H1 (cell line): ENCODE measurements around the gene MRPL34. TPM values are rescaled to one million over a fixed set of nuclear protein-coding genes. Genes with fewer than 3 reads are reported as not detected.
A peak's percentile ranks its signal among the peaks of the same experiment; 100 is the strongest.

Source experiments
- CTCF ChIA-PET: fragments of 300-600 bp; sonication (Branson Sonifier 250); formaldehyde crosslinking; loops from one replicate; lab custom pipeline; 2021; ENCODE audit not compliant: partially characterized antibody; lab: Charles Lee
- POLR2A ChIA-PET: fragments of 300-600 bp; sonication (Branson Sonifier 250); formaldehyde crosslinking; loops from one replicate; lab custom pipeline; 2021; ENCODE audit warnings: inconsistent platforms; ENCODE audit not compliant: partially characterized antibody; lab: Charles Lee
- DNase-seq, 2 experiments: peaks; one replicate each; pipeline versions ENCODE4 v3.0.0 to v3.0.0-alpha.2; 2010 to 2022; ENCODE audit warnings: low spot score in 2 of 2, low read depth in 1 of 2, mixed read lengths in 1 of 2
- FAIRE-seq: peaks from 2 replicates; lab custom pipeline; 2011; peaks lifted over from hg19 to GRCh38; lab: Jason Lieb, UNC
- H2AFZ ChIP-seq: 2 replicates; pipeline ENCODE4 v1.8.1; 2012; ENCODE audit warnings: low read length, inconsistent platforms
- H2AK5ac ChIP-seq: 2 replicates; pipeline ENCODE4 v1.6.1; 2013; ENCODE audit warnings: low read depth, low read length
- H2BK120ac ChIP-seq: replicated peaks from 2 replicates; pipeline ENCODE3; 2013; ENCODE audit warnings: low read depth, low read length, inconsistent platforms
- H2BK12ac ChIP-seq: 2 replicates; pipeline ENCODE4 v1.6.1; 2013; ENCODE audit warnings: low read depth, low read length
- H2BK15ac ChIP-seq: 2 replicates; pipeline ENCODE4 v1.6.1; 2013; ENCODE audit warnings: low read length
- H2BK20ac ChIP-seq: 2 replicates; pipeline ENCODE4 v1.6.1; 2013; ENCODE audit warnings: low read length
- H2BK5ac ChIP-seq: 2 replicates; pipeline ENCODE4 v1.6.1; 2013; ENCODE audit warnings: low read depth, low read length
- H3K14ac ChIP-seq: 2 replicates; pipeline ENCODE4 v1.6.1; 2013; ENCODE audit warnings: inconsistent platforms; ENCODE audit not compliant: insufficient read length
- H3K18ac ChIP-seq: 2 replicates; pipeline ENCODE4 v1.6.1; 2013; ENCODE audit warnings: low read length; ENCODE audit errors: extremely low read depth
- H3K23ac ChIP-seq: 2 replicates; pipeline ENCODE4 v1.6.1; 2013; ENCODE audit warnings: inconsistent platforms; ENCODE audit not compliant: insufficient read length
- H3K23me2 ChIP-seq: 2 replicates; pipeline ENCODE4 v1.6.1; 2013; ENCODE audit warnings: low read depth, low read length
- H3K27ac ChIP-seq: 2 replicates; pipeline ENCODE4 v1.6.1; 2011; ENCODE audit warnings: low read depth, low read length, inconsistent platforms
- H3K27me3 ChIP-seq, 4 experiments: replicated peaks in 1 of 4; 1 replicate in 1 of 4; 2 replicates in 3 of 4; pipeline versions ENCODE4 v1.6.1 to v1.8.1; 2011 to 2013; ENCODE audit warnings: low read length in 3 of 4, mild to moderate bottlenecking in 3 of 4, inconsistent platforms in 2 of 4, mixed read lengths in 2 of 4, moderate library complexity in 1 of 4; ENCODE audit not compliant: control insufficient read depth in 3 of 4, insufficient read depth in 3 of 4; ENCODE audit errors: extremely low read depth in 1 of 4
- H3K36me3 ChIP-seq, 4 experiments: 2 replicates each; pipeline versions ENCODE4 v1.6.1 to v1.8.1; 2011 to 2013; ENCODE audit warnings: mild to moderate bottlenecking in 4 of 4, low read length in 3 of 4, moderate library complexity in 2 of 4, control low read depth in 1 of 4, inconsistent platforms in 1 of 4; ENCODE audit not compliant: insufficient read depth in 4 of 4, control insufficient read depth in 2 of 4
- H3K4ac ChIP-seq: replicated peaks from 2 replicates; pipeline ENCODE3; 2013; ENCODE audit warnings: low read length, low read depth, mixed read lengths, inconsistent platforms; ENCODE audit not compliant: insufficient read length
- H3K4me1 ChIP-seq, 4 experiments: replicated peaks in 1 of 4; 1 replicate in 1 of 4; 2 replicates in 3 of 4; pipeline versions ENCODE4 v1.6.1 to v1.8.1; 2011 to 2013; ENCODE audit warnings: low read length in 3 of 4, inconsistent platforms in 2 of 4, mixed read lengths in 1 of 4; ENCODE audit not compliant: insufficient read depth in 4 of 4, control insufficient read depth in 3 of 4
- H3K4me2 ChIP-seq, 2 experiments: 2 replicates each; pipeline versions ENCODE4 v1.6.1 to v1.8.1; 2011 to 2013; ENCODE audit warnings: low read depth in 2 of 2, low read length in 2 of 2, control low read depth in 1 of 2, inconsistent platforms in 1 of 2, mild to moderate bottlenecking in 1 of 2; ENCODE audit not compliant: insufficient read depth in 1 of 2
- H3K4me3 ChIP-seq, 4 experiments: fragments of 200-600, 300-600 bp in 1 of 4; sonication (generic), shearing (Covaris generic), sonication (Bioruptor Twin) in 1 of 4; 2 replicates each; pipeline versions ENCODE4 v1.5.1 to v1.8.1; 2011 to 2016; ENCODE audit warnings: low read length in 4 of 4, low read depth in 3 of 4, control low read depth in 2 of 4, inconsistent platforms in 2 of 4, mild to moderate bottlenecking in 2 of 4, mixed read lengths in 1 of 4, moderate library complexity in 1 of 4; ENCODE audit not compliant: insufficient read depth in 2 of 4; ENCODE audit errors: extremely low read depth in 1 of 4
- H3K56ac ChIP-seq: replicated peaks from 2 replicates; pipeline ENCODE3; 2013; ENCODE audit warnings: low read depth, mild to moderate bottlenecking, mixed read lengths, low read length, inconsistent platforms; ENCODE audit not compliant: insufficient read length
- H3K79me1 ChIP-seq: 2 replicates; pipeline ENCODE4 v1.6.1; 2013; ENCODE audit warnings: low read depth, low read length, control low read depth
- H3K79me2 ChIP-seq, 2 experiments: 2 replicates each; pipeline versions ENCODE4 v1.6.1 to v1.8.1; 2012 to 2013; ENCODE audit warnings: low read length in 2 of 2, mild to moderate bottlenecking in 2 of 2, inconsistent platforms in 1 of 2; ENCODE audit not compliant: insufficient read depth in 2 of 2, control insufficient read depth in 1 of 2
- H3K9ac ChIP-seq, 4 experiments: replicated peaks in 1 of 4; 1 replicate in 1 of 4; 2 replicates in 3 of 4; pipeline versions ENCODE4 v1.6.1 to v1.8.1; 2011 to 2013; ENCODE audit warnings: low read depth in 3 of 4, low read length in 3 of 4, control low read depth in 2 of 4, mild to moderate bottlenecking in 2 of 4, moderate library complexity in 2 of 4, inconsistent platforms in 1 of 4; ENCODE audit errors: extremely low read depth in 1 of 4
- H3K9me3 ChIP-seq, 2 experiments: 2 replicates each; pipeline versions ENCODE4 v1.6.1 to v1.8.1; 2012 to 2013; ENCODE audit warnings: mild to moderate bottlenecking in 2 of 2, moderate library complexity in 2 of 2, control low read depth in 1 of 2, inconsistent platforms in 1 of 2, low read depth in 1 of 2, low read length in 1 of 2, mixed read lengths in 1 of 2; ENCODE audit not compliant: insufficient read depth in 2 of 2
- H4K20me1 ChIP-seq, 2 experiments: replicated peaks in 1 of 2; 2 replicates each; pipeline versions ENCODE3 to v1.8.1; 2011 to 2013; ENCODE audit warnings: inconsistent platforms in 2 of 2, low read length in 2 of 2, mild to moderate bottlenecking in 1 of 2; ENCODE audit not compliant: insufficient read depth in 2 of 2, control insufficient read depth in 1 of 2
- H4K5ac ChIP-seq: 2 replicates; pipeline ENCODE4 v1.6.1; 2013; ENCODE audit warnings: low read length, low read depth, mixed read lengths, inconsistent platforms; ENCODE audit not compliant: insufficient read length
- H4K8ac ChIP-seq: 2 replicates; pipeline ENCODE4 v1.8.0; 2013; ENCODE audit warnings: mild to moderate bottlenecking, moderate library complexity, low read length, inconsistent platforms; ENCODE audit not compliant: insufficient read depth; ENCODE audit errors: extremely low read depth
- H4K91ac ChIP-seq: replicated peaks from 2 replicates; pipeline ENCODE3; 2013; ENCODE audit warnings: low read length, mixed read lengths, inconsistent platforms; ENCODE audit not compliant: insufficient read length
- ATF2 ChIP-seq: IDR thresholded peaks from 2 replicates; pipeline ENCODE4 v1.6.1; 2012; ENCODE audit warnings: low read length, inconsistent platforms
- BACH1 ChIP-seq: IDR thresholded peaks from 2 replicates; pipeline ENCODE4 v1.6.1; 2012; ENCODE audit warnings: low read length, improper control_type of control experiment
- CHD2 ChIP-seq: IDR thresholded peaks from 2 replicates; pipeline ENCODE4 v1.6.1; 2012; ENCODE audit warnings: low read length, improper control_type of control experiment
- KDM4A ChIP-seq: IDR thresholded peaks from one replicate; pipeline ENCODE4 v1.7.1; 2012; ENCODE audit warnings: low read depth, mild to moderate bottlenecking, moderate library complexity, low read length, inconsistent platforms; ENCODE audit not compliant: severe bottlenecking
- PHF8 ChIP-seq: fragments of 200-600 bp; sonication (generic); conservative IDR thresholded peaks from 2 replicates; pipeline ENCODE4 v1.7.1; 2012; ENCODE audit warnings: low read depth, mild to moderate bottlenecking, inconsistent platforms, low read length, moderate library complexity
- SIN3A ChIP-seq, 2 experiments: IDR thresholded peaks in 1 of 2; conservative IDR thresholded peaks in 1 of 2; 2 replicates each; pipeline ENCODE4 v1.6.1; 2011 to 2012; ENCODE audit warnings: low read length in 2 of 2, improper control_type of control experiment in 1 of 2, low read depth in 1 of 2, mild to moderate bottlenecking in 1 of 2
- SP2 ChIP-seq: IDR thresholded peaks from 2 replicates; pipeline ENCODE4 v1.6.1; 2012; ENCODE audit warnings: mild to moderate bottlenecking, low read length, inconsistent platforms
- TAF1 ChIP-seq: IDR thresholded peaks from 2 replicates; pipeline ENCODE4 v1.6.1; 2011; ENCODE audit warnings: mild to moderate bottlenecking, low read depth, low read length
- TBP ChIP-seq: IDR thresholded peaks from 2 replicates; pipeline ENCODE4 v1.6.1; 2011; ENCODE audit warnings: low read depth, low read length, improper control_type of control experiment
- WGBS, 2 experiments: shearing (Covaris generic) in 1 of 2; methylation state at CpG; one replicate each; pipeline versions ENCODE4 v1.1.6 to v1.1.7; 2013 to 2015; ENCODE audit warnings: low lambda C conversion rate in 2 of 2, mixed read lengths in 2 of 2, inconsistent platforms in 1 of 2, low coverage in 1 of 2, missing lambda C conversion rate in 1 of 2; ENCODE audit not compliant: insufficient replicate concordance in 2 of 2, insufficient coverage in 1 of 2, insufficient read length in 1 of 2; ENCODE audit errors: extremely low coverage in 1 of 2, missing lambda C conversion rate in 1 of 2; 5-methylcytosine and 5-hydroxymethylcytosine counted together
- polyA plus RNA-seq, 7 experiments: library from polyadenylated mRNA; depleted of rRNA in 3 of 7; stranded (reverse) in 5 of 7; unstranded in 2 of 7; fragments of >200 nt in 5 of 7; fragments of 200-250 nt in 2 of 7; gene quantifications; 1 replicate in 5 of 7; 2 replicates in 1 of 7; 4 replicates in 1 of 7; pipeline versions ENCODE4 v1.2.1 to v1.2.3, GENCODE V29; 2011 to 2013; ENCODE audit warnings: missing spikeins in 2 of 7, mixed read lengths in 2 of 7
- total RNA-seq: library from RNA; stranded (reverse); fragmentation: NEBNext Ultra II Directional; extraction: Animal tissue kit (Norgen Biotek cat#: 25700); gene quantifications from 2 replicates; pipeline ENCODE4 v1.2.1, GENCODE V29; 2021

MRPL34 gene
- total and polyA plus RNA-seq, 2 of the 8 experiments (the other 6 are each of a cell fraction or from before 2014, with no cell fraction given) = 91.9 to 99.6 TPM

DNA sequence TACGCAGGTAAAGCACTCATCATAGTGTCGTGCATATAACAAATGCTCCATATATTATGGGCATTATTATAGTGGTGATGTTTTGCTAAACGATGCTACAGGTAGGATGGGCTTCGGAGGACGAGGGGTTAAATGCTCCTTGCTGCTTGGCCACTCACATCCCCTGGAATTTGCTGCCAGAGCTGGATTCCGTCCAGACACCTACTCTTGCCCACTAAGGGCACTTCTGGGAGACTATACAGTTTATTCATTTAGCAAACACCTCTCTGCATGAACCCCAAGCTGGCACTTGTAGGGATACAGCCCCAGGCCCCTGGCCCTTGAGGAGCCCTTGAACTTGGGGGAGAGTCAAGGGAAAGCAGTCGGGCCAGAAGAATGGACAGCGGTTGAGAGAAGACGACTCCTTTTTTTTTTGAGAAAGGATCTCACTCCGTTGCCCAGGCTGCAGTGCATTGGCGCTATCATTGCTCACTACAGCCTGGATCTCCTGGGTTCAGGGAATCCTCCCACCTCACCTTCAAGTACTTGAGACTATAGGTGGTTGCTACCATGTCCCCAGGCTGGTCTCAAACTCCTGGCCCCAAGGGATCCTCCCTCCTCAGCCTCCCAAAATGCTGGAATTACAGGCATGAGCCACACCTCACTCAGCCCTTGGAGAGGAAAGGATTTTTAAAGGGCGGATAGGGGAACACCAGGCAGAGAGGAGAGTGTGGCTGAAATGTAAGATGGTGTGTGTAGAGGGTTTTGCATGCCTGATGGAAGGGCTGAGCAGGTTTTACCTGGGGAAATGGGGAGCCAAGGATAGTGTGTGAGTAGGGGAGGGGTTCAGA is 1.1 kb upstream of the MRPL34 start:
- Histone ChIP-seq H4K91ac (no peak overlapping the region), H3K79me2 (peaks cover 0 to 4% of the 10 kb centered on the region in 2 experiments; a peak in 1 of 4 replicates), H2BK12ac (peak overlapping the region; percentile 92), H3K79me1 (peaks cover 4% of the 10 kb centered on the region), H3K4me2 (peak overlapping the region; percentile 59 to 82; a peak in 3 of 4 replicates), H3K14ac (no peak overlapping the region), H2BK120ac (no peak overlapping the region), H3K9ac (no peak overlapping the region), H2BK20ac (peak overlapping the region; percentile 23; the same call in 1 of the 2 replicates), H2AFZ (no peak overlapping the region), H3K27me3 (no peaks in the 10 kb centered on the region), H3K9me3 (no peaks in the 10 kb centered on the region), H3K4me3 (peak overlapping the region in 1 of 4 experiments; percentile 78; a peak in 2 of 8 replicates), H3K36me3 (peaks cover 0 to 9% (median 0%) of the 10 kb centered on the region in 4 experiments; a peak in 2 of 8 replicates), H3K4me1 (peaks cover 12 to 21% (median 14%) of the 10 kb centered on the region in 4 experiments), H4K8ac (no peak overlapping the region), H2BK15ac (0 out of 2 replicates have a peak overlapping the region, but pooled peaks have one; percentile 81), H3K56ac (no peak overlapping the region), H3K4ac (no peak overlapping the region), H3K18ac (no peak overlapping the region), H3K27ac (no peak overlapping the region), H4K20me1 (peaks cover 1 to 8% of the 10 kb centered on the region in 2 experiments), H3K23ac (no peak overlapping the region), H4K5ac (no peak overlapping the region), H3K23me2 (peaks cover 7% of the 10 kb centered on the region), H2BK5ac (no peak overlapping the region), H2AK5ac (peak overlapping the region; percentile 61; the same call in 1 of the 2 replicates)
- DNase-seq = no peak
- FAIRE-seq = no peak
- WGBS, 2 experiments = 78% methylated on average over 12 of the region's 12 CpGs; no CpG with 5 or more reads in 1 of the 2 experiments
- POLR2A ChIA-PET = interaction anchor here (0.6 to 18.5 kb wide), 10 partner anchors 10 to 137 kb away, joined by 3 to 329 read pairs (median 4); partner anchors contain the start of genes ANO8, BABAM1 and USE1
- CTCF ChIA-PET = interaction anchor here (0.6 to 3.0 kb wide), 22 partner anchors 8 to 774 kb away, joined by 3 to 29 read pairs (median 4); partner anchors contain the start of genes ANO8 and USE1
- TF ChIP-seq KDM4A (no peak), TAF1 (no peak), ATF2 (no peak), PHF8 (no peak), TBP (no peak), CHD2 (no peak), SIN3A (conservative IDR thresholded peaks at IDR 0.05 in 1 of 2, IDR thresholded peaks at IDR 0.05 in 1 of 2; ENCODE audit: low read depth in 1 of 2, low read length in 2 of 2) (no peak), SP2 (no peak), BACH1 (no peak)
